NT2/D1 (cell line): Measurements from ENCODE around the gene MOB3B.

ENCODE experiments used
- SUZ12 ChIP-seq: IDR thresholded peaks from 2 replicates; pipeline ENCODE4 v1.6.1; 2011; ENCODE audit not compliant: insufficient read length, insufficient read depth; ENCODE audit errors: extremely low read depth
- YY1 ChIP-seq: IDR thresholded peaks from 2 replicates; pipeline ENCODE4 v1.6.1; 2011; ENCODE audit not compliant: insufficient read length, insufficient read depth
- ZNF274 ChIP-seq: IDR thresholded peaks from 2 replicates; pipeline ENCODE4 v1.6.1; 2011; ENCODE audit warnings: mild to moderate bottlenecking, low read depth, low read length

- TF ChIP-seq YY1: no peak
- no peak for TF ChIP-seq ZNF274
- TF ChIP-seq SUZ12: no peak
These were observed 6.5 kb downstream of the MOB3B start for GRCh38 chr9:27523141-27523540.
